GM12874 (cell line): Measurements from ENCODE around the gene VWDE.

ENCODE experiments used
- TF ChIP-seq, protein P1 (sequence below): IDR thresholded peaks from 2 replicates; pipeline ENCODE4 v1.5.1; 2011; ENCODE audit warnings: low read depth, mild to moderate bottlenecking, control low read depth, low read length, moderate library complexity; ENCODE audit not compliant: insufficient read depth

Gene VWDE

GRCh38 chr7:12322903-12323300 lies 80.8 kb downstream of the VWDE start:
- TF ChIP-seq, protein P1, sequence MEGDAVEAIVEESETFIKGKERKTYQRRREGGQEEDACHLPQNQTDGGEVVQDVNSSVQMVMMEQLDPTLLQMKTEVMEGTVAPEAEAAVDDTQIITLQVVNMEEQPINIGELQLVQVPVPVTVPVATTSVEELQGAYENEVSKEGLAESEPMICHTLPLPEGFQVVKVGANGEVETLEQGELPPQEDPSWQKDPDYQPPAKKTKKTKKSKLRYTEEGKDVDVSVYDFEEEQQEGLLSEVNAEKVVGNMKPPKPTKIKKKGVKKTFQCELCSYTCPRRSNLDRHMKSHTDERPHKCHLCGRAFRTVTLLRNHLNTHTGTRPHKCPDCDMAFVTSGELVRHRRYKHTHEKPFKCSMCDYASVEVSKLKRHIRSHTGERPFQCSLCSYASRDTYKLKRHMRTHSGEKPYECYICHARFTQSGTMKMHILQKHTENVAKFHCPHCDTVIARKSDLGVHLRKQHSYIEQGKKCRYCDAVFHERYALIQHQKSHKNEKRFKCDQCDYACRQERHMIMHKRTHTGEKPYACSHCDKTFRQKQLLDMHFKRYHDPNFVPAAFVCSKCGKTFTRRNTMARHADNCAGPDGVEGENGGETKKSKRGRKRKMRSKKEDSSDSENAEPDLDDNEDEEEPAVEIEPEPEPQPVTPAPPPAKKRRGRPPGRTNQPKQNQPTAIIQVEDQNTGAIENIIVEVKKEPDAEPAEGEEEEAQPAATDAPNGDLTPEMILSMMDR = no peak

DNA sequence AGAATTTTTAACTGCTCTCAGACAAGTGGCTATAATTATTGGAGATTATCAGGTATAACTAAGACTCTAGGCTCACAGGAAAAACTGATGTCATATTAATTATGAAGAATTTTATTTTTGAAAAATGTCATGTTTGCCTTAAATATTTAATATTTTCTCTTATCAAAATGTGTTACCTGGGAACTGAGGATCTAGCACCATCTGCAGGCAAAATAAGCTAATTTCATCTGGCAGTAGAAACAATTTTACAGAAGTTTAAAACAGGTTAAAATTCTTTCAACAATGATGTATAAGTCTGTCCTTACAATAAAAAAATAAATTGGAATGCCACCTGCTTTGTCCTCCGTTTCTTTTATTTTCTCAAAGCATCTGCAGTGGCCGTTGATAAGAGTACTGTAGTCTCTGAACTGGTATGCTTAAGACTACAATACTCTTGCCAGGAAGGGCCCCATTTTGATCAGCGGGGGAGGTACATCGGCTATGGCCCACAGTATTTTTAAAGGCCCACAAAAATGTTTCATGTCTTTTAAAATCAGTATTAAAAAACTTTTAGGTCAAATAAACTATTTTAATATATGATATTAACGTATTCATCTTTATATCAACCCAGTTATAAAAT lies 81.3 kb downstream of the VWDE start:
- TF ChIP-seq, protein P1 = peak; percentile 38; the same call in 1 of the 2 replicates

DNA sequence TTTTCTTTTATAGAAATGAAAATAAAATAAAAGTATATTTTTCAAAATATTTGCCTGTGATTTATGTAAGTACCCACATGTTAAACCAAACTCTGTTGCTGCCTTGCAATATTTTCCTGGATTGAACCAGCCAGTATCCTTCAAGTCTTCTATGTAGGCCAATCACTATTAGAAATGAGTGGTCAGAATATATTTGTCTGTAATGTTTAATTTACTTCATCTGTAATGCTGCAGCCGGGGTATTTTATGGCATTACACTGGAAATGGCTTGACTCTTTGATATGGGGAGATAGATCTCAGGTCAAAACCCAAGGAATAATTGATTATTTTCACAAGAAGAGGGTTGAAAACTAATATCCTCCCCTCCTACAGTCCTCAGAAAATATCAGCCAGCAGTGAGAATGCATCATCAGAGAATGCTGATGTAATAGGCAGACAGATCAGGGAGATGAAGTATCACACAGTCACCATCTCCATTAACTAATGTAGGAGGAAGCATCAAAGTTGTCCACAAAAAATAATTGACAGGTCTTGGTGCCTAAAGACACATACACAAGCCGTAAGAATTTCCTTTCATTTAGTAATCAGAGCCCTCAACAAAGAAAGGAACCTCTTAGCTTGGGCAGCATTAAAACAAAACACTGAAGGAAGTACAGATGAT lies 82.5 kb downstream of the VWDE start:
- TF ChIP-seq, protein P1 = no peak

GRCh38 chr7:12320241-12320986 lies 83.3 kb downstream of the VWDE start:
- TF ChIP-seq, protein P1 = no peak

- TF ChIP-seq, protein P1 = no peak
Observed at GRCh38 chr7:12317675-12318074, 86.0 kb downstream of the VWDE start.

- TF ChIP-seq, protein P1 = no peak
Observed at GRCh38 chr7:12316925-12317324, 86.7 kb downstream of the VWDE start.

- TF ChIP-seq, protein P1 = no peak
Observed at GRCh38 chr7:12315049-12315448, 88.6 kb downstream of the VWDE start.
